Skin epidermis (tissue), 12 donors: ENCODE measurements around the gene KRTAP12-2.
"Not testable (repeated sequence)": the region's sequence is repeated elsewhere in the genome, so short reads cannot be mapped to it uniquely, and the experiment has no call there.

ENCODE experiments used
- H3K27ac ChIP-seq, 21 experiments: fragments of 200-600 bp; sonication (generic) in 11 of 21; one replicate each; pipeline ENCODE4 v1.5.0; 2020; ENCODE audit warnings: mild to moderate bottlenecking in 3 of 21, inconsistent platforms in 2 of 21, moderate library complexity in 2 of 21
- H3K4me3 ChIP-seq, 7 experiments: fragments of 200-600 bp; sonication (generic) in 2 of 7; one replicate each; pipeline ENCODE4 v1.5.0; 2020; ENCODE audit warnings: inconsistent platforms in 2 of 7, mild to moderate bottlenecking in 2 of 7, moderate library complexity in 1 of 7

KRTAP12-2 gene

GRCh38 chr21:44686000-44686781 is 19.5 kb upstream of the KRTAP12-2 start:
- no peak overlapping the region for H3K27ac ChIP-seq
- H3K4me3 ChIP-seq: no peak overlapping the region

GRCh38 chr21:44685050-44685449 is 18.3 kb upstream of the KRTAP12-2 start:
- H3K4me3 ChIP-seq, H3K27ac ChIP-seq: not testable (repeated sequence)

- Histone ChIP-seq H3K4me3 (no peak overlapping the region), H3K27ac (no peak overlapping the region)
Observed at GRCh38 chr21:44684483-44684882, 17.8 kb upstream of the KRTAP12-2 start.

- Histone ChIP-seq H3K27ac (no peak overlapping the region), H3K4me3 (no peak overlapping the region)
Observed at GRCh38 chr21:44684077-44684476, 17.4 kb upstream of the KRTAP12-2 start.

GRCh38 chr21:44682580-44683151 is 15.9 kb upstream of the KRTAP12-2 start:
- H3K4me3 ChIP-seq: no peak overlapping the region
- no peak overlapping the region for H3K27ac ChIP-seq

DNA sequence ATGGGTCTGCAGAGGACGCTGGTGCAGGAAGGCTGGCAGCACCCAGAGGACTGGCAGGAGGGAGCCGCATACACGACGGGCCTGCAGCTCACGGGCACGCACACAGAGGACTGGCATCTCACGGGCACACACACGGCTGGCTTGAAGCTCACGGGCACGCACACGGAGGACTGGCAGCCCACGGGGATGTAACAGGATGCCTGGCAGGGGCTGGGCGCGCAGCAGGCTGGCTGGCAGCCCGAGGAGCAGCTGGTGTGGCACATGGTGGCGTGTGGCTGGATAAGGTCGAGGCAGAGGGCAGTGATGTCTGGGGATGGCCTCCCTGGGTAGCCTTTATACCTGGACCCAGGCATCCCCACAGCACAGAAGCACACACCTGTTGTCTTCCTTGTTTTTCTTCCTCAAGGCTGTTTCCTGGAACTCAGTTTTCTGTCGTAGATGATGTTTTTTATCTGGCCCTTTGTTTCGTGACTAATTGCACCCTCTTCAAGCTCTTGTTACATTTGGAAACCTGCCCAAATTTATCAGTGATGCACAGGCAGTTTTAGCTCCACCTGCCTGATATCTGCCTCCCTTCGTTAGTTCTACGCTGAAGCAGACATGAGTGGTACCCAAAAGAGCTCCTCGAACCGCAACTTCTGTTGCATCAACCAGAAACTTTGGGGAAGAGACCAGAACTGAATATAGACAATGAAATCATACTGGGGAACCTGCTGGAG is 15.3 kb upstream of the KRTAP12-2 start, which contains the start of gene KRTAP12-1:
Gene KRTAP12-1, minus strand, starts transcription at position 303 of the 719 bp plus-strand sequence. Its CDS starts 40 bp downstream, at position 263.
- Histone ChIP-seq H3K4me3 (no peak within 1 kb of the TSS), H3K27ac (no peak within 1 kb of the TSS)

DNA sequence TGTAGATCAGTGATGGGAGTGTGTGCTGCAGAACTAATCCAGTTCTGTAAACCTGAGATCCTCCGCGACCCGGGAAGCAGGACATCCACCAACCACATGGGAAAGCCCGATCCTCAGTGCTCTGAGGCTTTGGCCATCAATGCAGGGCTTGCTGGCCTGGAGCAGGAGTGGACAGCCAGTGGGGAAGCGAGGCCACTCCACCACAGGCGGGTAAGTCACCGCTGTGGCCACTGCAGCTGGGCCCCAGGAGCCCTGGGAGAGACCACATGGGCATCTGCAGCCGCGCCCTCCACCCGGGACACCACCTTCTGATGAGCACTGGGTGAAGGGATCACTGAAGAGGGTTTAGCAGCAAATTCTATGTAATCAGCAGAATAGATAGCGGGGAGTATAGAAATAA is 14.4 kb upstream of the KRTAP12-2 start:
- no peak overlapping the region for H3K4me3 ChIP-seq
- no peak overlapping the region for H3K27ac ChIP-seq

DNA sequence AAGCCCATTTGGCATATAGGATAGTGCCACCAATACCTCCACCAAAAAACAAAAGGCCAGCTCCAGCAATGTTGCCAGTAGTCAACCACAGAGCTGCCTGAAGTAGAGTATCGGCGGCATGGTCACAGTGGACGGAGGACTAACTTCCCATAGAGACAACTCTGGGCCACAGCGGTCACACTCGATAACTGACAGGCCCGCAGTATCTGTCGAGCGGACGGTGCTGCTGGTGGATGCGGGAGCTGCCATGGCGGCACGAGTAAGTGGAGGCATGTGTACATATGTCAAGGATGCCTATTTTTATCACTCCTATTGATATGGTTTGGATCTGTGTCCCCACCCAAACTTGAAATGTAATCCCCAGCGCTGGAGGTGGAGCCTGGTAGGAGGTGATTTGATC is 11.2 kb upstream of the KRTAP12-2 start:
- H3K27ac ChIP-seq: no peak overlapping the region
- H3K4me3 ChIP-seq: no peak overlapping the region

- Histone ChIP-seq H3K4me3 (no peak overlapping the region), H3K27ac (no peak overlapping the region)
Observed at GRCh38 chr21:44671911-44672310, 5.2 kb upstream of the KRTAP12-2 start.

DNA sequence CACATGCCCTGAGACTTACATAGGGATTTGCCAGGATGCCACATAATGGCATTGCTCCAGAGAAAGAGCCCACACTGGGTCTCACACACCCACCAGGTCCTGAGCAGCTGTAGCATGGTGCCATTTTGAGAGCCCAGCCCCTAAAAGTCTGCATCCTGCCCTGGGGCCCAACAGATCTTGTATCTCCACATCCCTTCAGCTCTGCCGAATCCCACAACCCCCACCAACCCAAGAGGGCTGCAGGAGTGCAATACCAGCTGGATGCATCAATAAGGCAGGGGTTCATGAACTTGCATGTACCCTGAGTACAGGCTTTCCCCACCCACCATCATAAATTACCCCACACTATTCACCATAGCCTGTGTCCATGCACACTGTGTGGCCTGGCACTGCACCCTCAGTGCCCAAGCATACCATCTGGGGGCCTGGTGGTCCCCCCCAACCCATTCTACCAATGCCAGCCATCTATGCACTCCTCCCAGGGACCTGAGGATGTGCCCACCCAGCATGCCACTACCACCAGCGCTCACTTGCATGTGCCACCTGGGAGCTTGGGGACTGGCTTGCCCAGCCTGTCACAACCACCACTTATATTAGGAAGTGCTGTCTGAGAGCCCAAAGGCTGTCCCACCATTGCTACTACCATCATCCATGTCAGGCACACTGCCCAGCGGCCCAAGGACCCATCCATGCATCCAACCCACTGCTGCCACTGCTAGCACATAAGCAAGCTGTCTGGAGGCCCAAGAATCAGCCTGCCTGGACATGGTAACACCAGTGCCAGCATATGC is 4.1 kb upstream of the KRTAP12-2 start:
- no peak overlapping the region for H3K27ac ChIP-seq
- no peak overlapping the region for H3K4me3 ChIP-seq

DNA sequence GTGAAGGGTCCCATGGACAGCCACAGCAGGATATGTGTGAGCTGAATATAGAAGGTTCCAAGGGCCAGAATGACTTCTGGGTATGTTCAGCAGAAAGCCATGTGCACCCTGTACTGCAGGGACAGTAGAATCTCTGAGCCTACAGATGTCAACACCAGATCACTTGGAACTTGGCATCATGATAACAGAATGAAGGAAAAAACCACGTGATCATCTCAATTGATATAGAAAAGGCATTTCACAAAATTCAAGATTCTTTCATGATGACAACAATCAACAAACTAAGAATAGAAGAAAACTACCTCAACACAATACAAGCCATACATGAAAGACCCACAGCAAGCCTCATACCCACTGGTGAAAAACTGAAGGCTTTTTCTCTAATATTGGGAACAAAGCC is 885 bp upstream of the KRTAP12-2 start:
- no peak overlapping the region for H3K27ac ChIP-seq

GRCh38 chr21:44664691-44665090 is 2.0 kb downstream of the KRTAP12-2 start:
- H3K27ac ChIP-seq: no peak overlapping the region
- H3K4me3 ChIP-seq: no peak overlapping the region

More for the DNA sequence above, 885 bp upstream of the KRTAP12-2 start:
- no peak overlapping the region for H3K4me3 ChIP-seq

GRCh38 chr21:44661567-44661966 is 5.2 kb downstream of the KRTAP12-2 start:
- not testable (repeated sequence) for H3K27ac ChIP-seq, H3K4me3 ChIP-seq

- Histone ChIP-seq H3K27ac (peak overlapping the region in 6 of 21 experiments; percentile 3 to 75 (median 48)), H3K4me3 (no peak overlapping the region)
Observed at GRCh38 chr21:44658913-44659595, 7.7 kb downstream of the KRTAP12-2 start.

DNA sequence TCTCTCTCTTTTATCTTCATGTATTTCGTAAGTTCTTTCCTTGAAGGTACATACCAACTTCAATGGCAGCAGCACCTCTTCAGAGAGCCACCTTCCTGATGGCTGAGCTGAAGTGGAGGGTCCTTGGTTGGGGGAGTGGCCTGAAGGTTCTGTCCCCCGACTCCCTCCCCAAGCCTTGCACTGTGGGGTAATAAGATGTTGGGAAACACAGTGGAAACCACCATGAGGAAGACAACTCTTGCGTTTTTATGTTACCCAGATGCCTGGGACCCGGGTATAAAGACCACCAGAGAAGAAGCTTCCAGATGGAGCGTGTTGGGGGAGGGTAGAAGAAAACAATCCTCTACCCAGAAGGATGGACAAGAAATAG is 8.2 kb downstream of the KRTAP12-2 start:
- H3K27ac ChIP-seq: peak overlapping the region in 6 of 21 experiments; percentile 3 to 75 (median 48)
- H3K4me3 ChIP-seq: no peak overlapping the region

DNA sequence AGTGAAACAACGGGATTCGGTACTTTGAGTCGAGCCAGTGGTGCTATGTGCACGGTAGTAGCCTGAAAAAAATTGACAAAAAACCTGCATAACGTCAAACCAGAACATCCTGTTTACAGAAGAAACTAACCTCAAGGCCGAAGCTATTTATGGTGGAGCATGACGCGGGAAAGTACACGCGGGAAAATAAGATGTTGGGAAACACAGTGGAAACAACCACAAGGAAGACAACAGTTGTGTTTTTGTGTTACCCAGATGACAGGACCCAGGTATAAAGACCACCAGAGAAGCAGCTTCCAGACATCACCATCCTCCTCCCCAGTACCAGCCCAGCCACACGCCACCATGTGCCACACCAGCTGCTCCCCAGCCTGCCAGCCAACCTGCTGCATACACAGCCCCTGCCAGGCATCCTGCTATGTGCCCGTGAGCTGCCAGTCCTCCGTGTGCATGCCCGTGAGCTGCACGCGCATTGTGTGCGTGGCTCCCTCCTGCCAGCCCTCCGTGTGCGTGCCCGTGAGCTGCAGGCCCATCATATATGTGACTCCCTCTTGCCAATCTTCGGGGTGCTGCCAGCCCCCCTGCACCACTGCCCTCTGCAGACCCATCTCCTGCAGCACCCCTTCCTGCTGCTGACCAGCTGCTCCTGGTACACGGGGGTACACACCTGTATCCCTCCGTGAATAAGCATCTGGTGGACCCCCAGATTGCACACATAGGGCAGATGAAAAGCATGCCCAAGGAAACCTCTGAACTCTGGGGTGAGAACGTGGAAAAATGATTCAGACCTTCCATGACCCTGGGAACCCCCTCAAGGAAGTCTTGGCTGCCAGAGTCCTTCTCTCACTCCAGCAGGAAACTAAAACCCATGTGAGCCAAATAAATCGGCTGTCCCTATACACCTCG is 8.8 kb downstream of the KRTAP12-2 start, which contains the start of gene KRTAP12-3:
Gene KRTAP12-3, plus strand, starts transcription at position 298 of the 906 bp plus-strand sequence. Its CDS starts 48 bp downstream, at position 346.
- peak within 1 kb of the TSS in 8 of 21 experiments; percentile 16 to 75 (median 62) for H3K27ac ChIP-seq
- H3K4me3 ChIP-seq: no peak within 1 kb of the TSS

DNA sequence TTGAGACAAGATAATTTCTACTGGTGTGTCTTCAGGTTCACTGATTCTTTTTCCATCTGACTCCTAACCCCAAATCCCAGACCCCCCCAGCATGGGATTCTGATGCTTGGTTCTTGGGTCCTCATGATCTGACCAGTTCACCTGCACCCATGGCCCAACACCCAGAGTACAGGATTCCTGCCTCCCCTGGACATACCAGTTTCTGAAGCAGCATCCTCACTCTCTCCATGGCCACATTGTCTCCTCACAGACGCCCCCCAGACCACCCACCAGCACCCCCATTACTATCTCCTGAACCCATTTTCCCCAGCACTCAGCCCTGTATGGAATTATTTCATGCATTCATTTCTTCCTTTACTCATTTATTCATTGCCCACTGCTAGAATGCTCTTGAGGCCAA is 9.9 kb downstream of the KRTAP12-2 start:
- Histone ChIP-seq H3K27ac (peak overlapping the region in 6 of 21 experiments; percentile 18 to 75 (median 55)), H3K4me3 (no peak overlapping the region)

- Histone ChIP-seq H3K4me3 (no peak within 1 kb of the TSS), H3K27ac (peak within 1 kb of the TSS in 2 of 21 experiments; percentile 39 to 58)
Observed at GRCh38 chr21:44654576-44655175, 12.1 kb downstream of the KRTAP12-2 start, which contains the start of gene KRTAP12-4. TSS of gene KRTAP12-4 (minus strand) at chr21:44654659. CDS start at chr21:44654614, 45 bp downstream.
